Measurements from ENCODE around the gene F11R.

DNA sequence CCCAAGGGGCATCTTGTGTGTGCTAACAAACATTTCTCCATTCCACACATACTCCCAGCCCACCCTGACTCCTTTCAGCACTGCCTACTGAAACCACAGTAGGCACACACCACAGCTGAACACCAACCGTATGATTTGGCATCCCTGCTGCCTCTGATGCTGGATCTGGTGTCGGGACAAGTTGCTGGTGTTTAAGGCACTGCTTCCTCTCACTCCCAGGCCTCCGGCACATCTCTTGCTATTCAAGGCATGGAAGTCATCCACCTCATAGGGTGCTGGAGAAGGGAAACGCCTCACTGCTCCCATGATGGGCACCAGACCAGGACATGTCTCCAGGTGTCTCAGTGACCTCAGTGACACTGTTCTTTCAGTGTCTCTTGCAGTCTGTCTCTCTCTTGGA lies 64.0 kb downstream of the F11R start:
- TF ChIP-seq CTCF (IDR thresholded peaks at IDR 0.05; ENCODE audit: extremely low read depth in 1 of 2, insufficient read depth in 1 of 2, low read depth in 1 of 2, low read length in 2 of 2) (no peak), POLR2A (IDR thresholded peaks at IDR 0.05; ENCODE audit: low read depth, low read length) (no peak), MAX (IDR thresholded peaks at IDR 0.05; ENCODE audit: insufficient read depth, insufficient read length) (no peak), EZH2 (IDR thresholded peaks at IDR 0.05; ENCODE audit: borderline replicate concordance, low read depth, low read length, severe bottlenecking) (no peak), POLR2AphosphoS5 (IDR thresholded peaks at IDR 0.05; ENCODE audit: insufficient read depth, low read depth, low read length) (no peak), FOS (IDR thresholded peaks at IDR 0.05; ENCODE audit: borderline replicate concordance, insufficient read depth, low read length) (no peak)
